Measurements from ENCODE around the gene MBNL2.

The MBNL2 gene, protein sequence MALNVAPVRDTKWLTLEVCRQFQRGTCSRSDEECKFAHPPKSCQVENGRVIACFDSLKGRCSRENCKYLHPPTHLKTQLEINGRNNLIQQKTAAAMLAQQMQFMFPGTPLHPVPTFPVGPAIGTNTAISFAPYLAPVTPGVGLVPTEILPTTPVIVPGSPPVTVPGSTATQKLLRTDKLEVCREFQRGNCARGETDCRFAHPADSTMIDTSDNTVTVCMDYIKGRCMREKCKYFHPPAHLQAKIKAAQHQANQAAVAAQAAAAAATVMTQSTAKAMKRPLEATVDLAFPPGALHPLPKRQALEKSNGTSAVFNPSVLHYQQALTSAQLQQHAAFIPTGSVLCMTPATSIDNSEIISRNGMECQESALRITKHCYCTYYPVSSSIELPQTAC

DNA sequence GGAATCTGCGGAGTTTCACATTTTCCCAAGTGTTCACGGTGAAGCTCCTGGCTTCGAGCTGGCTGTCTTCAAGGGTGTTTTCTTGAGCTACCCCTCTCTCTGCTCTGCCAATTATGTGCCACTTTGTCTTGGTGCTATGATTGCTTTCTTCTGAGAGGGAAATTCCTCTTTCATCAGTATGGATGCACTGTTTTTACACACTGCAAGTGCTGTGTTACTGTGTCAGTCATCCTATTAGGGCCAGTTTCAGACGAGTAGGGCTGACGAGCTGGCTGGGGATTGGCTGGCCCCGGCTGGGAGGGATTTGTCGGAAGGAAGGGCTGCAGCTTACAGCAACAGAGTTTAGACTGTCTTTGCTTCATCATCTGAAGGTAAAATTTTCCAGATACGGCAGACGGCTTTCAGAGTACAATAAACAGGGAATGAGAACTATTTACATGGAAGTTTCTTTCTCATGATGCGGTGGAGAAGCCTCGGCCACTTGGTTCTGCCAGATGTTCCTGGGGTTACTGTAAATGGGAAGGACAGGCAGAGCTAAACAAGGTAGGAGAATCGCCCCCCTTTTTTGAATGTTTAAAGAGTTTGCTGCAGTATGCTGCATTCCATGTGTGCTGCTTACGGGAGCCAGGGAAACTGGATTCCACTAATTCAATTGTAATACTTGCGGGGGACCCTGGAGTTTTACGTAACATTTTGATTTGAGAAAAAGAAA lies at the start of gene MBNL2:
TSS of gene MBNL2 (plus strand) at position 345 of the 712 bp plus-strand sequence. CDS start 53,903 bp downstream, outside the sequence.
- peak within 1 kb of the TSS; percentile 97 for H3K4me2 ChIP-seq (ENCODE audit: low read length)
- H3K4me3 ChIP-seq (ENCODE audit: low read length), result peak within 1 kb of the TSS; percentile 75
- no peaks in the 10 kb centered on the region; the same call in 1 of the 2 replicates for H4K20me1 ChIP-seq (ENCODE audit: control insufficient read depth, insufficient read depth, low read depth, low read length)

DNA sequence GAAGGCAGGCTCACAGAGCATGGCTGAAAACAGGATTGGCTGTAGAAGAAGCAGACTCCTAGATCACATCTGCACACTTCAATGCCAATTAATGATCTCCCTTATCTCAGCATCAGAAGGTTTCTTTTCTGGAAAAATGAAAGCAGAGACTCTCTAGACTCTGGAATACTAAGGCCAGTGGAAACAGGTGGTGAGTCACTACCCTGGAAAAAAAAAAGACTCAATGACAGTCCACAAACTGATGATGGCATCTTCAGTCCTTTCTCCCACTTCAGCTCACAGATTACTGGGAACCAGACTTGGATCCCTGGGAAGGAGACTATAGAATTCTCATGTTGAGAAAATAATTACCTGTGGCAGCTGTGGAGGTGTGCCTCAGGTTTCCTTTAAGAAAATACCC lies 47.5 kb upstream of the MBNL2 start:
- Histone ChIP-seq H3K27ac (ENCODE audit: low read depth, low read length) (no peak overlapping the region), H3K4me2 (ENCODE audit: low read length) (no peak overlapping the region), H3F3A (ENCODE audit: control insufficient read depth, insufficient read depth) (no peaks in the 10 kb centered on the region), H3K36me3 (ENCODE audit: control insufficient read depth, low read length) (no peaks in the 10 kb centered on the region), H3K27me3 (ENCODE audit: control insufficient read depth, low read length) (peaks cover 2% of the 10 kb centered on the region; the same call in 1 of the 2 replicates), H4K20me1 (ENCODE audit: control insufficient read depth, insufficient read depth, low read depth, low read length) (no peaks in the 10 kb centered on the region), H3K4me3 (ENCODE audit: low read length) (no peak overlapping the region), H3K4me1 (ENCODE audit: control insufficient read depth, low read length) (no peaks in the 10 kb centered on the region), H3K9me2 (replicated peaks; ENCODE audit: control insufficient read depth, low read length) (no peaks in the 10 kb centered on the region), H3K79me2 (ENCODE audit: control insufficient read depth, low read length) (no peaks in the 10 kb centered on the region), H3K9me3 (ENCODE audit: control insufficient read depth, insufficient read depth, low read length) (no peaks in the 10 kb centered on the region)
- TF ChIP-seq, protein P1, sequence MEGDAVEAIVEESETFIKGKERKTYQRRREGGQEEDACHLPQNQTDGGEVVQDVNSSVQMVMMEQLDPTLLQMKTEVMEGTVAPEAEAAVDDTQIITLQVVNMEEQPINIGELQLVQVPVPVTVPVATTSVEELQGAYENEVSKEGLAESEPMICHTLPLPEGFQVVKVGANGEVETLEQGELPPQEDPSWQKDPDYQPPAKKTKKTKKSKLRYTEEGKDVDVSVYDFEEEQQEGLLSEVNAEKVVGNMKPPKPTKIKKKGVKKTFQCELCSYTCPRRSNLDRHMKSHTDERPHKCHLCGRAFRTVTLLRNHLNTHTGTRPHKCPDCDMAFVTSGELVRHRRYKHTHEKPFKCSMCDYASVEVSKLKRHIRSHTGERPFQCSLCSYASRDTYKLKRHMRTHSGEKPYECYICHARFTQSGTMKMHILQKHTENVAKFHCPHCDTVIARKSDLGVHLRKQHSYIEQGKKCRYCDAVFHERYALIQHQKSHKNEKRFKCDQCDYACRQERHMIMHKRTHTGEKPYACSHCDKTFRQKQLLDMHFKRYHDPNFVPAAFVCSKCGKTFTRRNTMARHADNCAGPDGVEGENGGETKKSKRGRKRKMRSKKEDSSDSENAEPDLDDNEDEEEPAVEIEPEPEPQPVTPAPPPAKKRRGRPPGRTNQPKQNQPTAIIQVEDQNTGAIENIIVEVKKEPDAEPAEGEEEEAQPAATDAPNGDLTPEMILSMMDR (IDR thresholded peaks at IDR 0.05; ENCODE audit: low read depth, low read length, poor library complexity, severe bottlenecking), result no peak
- TF ChIP-seq EZH2phosphoT487 (IDR thresholded peaks at IDR 0.05; ENCODE audit: borderline replicate concordance, low read length), result no peak

More for the DNA sequence above, at the start of gene MBNL2:
- peaks cover 50% of the 10 kb centered on the region for H3K79me2 ChIP-seq (ENCODE audit: control insufficient read depth, low read length)
- peaks cover 13% of the 10 kb centered on the region for H3F3A ChIP-seq (ENCODE audit: control insufficient read depth, insufficient read depth)
- H3K9me3 ChIP-seq (ENCODE audit: control insufficient read depth, insufficient read depth, low read length), result no peaks in the 10 kb centered on the region
- no peaks in the 10 kb centered on the region for H3K27me3 ChIP-seq (ENCODE audit: control insufficient read depth, low read length)
- no peaks in the 10 kb centered on the region for H3K36me3 ChIP-seq (ENCODE audit: control insufficient read depth, low read length)
- TF ChIP-seq EZH2phosphoT487 (IDR thresholded peaks at IDR 0.05; ENCODE audit: borderline replicate concordance, low read length), result no peak
- TF ChIP-seq, protein P1 (IDR thresholded peaks at IDR 0.05; ENCODE audit: low read depth, low read length, poor library complexity, severe bottlenecking), result no peak
- no peaks in the 10 kb centered on the region for H3K9me2 ChIP-seq (replicated peaks; ENCODE audit: control insufficient read depth, low read length)
- peak within 1 kb of the TSS; percentile 75 for H3K27ac ChIP-seq (ENCODE audit: low read depth, low read length)
- H3K4me1 ChIP-seq (ENCODE audit: control insufficient read depth, low read length), result peaks cover 42% of the 10 kb centered on the region

DNA sequence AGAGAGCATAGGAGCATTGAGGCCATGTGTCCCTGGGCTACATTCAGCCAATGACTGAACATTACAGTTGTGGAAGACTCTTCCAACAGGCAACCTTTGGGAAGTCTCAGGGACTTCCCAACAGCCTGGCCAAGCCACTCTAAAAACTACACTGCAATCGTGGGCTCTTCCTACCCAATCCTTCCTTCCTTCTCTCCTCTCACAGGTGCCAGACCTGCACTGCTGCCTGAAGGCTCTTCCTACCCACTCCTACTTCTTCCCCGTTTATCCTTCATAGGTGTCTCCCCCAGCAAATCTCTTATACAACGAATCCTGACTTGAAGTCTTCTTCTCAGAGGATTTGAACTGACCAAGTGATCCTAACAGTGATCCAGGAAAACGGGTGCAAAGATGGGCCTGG lies 47.1 kb upstream of the MBNL2 start:
- Histone ChIP-seq H3K9me3 (ENCODE audit: control insufficient read depth, insufficient read depth, low read length) (no peaks in the 10 kb centered on the region), H3K36me3 (ENCODE audit: control insufficient read depth, low read length) (no peaks in the 10 kb centered on the region), H3K4me2 (ENCODE audit: low read length) (no peak overlapping the region), H3F3A (ENCODE audit: control insufficient read depth, insufficient read depth) (no peaks in the 10 kb centered on the region), H3K4me3 (ENCODE audit: low read length) (no peak overlapping the region), H3K27ac (ENCODE audit: low read depth, low read length) (no peak overlapping the region), H3K9me2 (replicated peaks; ENCODE audit: control insufficient read depth, low read length) (no peaks in the 10 kb centered on the region), H4K20me1 (ENCODE audit: control insufficient read depth, insufficient read depth, low read depth, low read length) (no peaks in the 10 kb centered on the region), H3K27me3 (ENCODE audit: control insufficient read depth, low read length) (peaks cover 2% of the 10 kb centered on the region; the same call in 1 of the 2 replicates), H3K4me1 (ENCODE audit: control insufficient read depth, low read length) (no peaks in the 10 kb centered on the region), H3K79me2 (ENCODE audit: control insufficient read depth, low read length) (no peaks in the 10 kb centered on the region)
- TF ChIP-seq, protein P1 (IDR thresholded peaks at IDR 0.05; ENCODE audit: low read depth, low read length, poor library complexity, severe bottlenecking), result no peak
- no peak for TF ChIP-seq EZH2phosphoT487 (IDR thresholded peaks at IDR 0.05; ENCODE audit: borderline replicate concordance, low read length)

Measured in DOHH2 (cell line).